ENCODE results near the gene ASZ1. TPM values are rescaled to one million over a fixed set of nuclear protein-coding genes. Genes with fewer than 3 reads are reported as not detected.

Gene ASZ1
- total RNA-seq, 6 experiments from 2014 or later: not detected

DNA sequence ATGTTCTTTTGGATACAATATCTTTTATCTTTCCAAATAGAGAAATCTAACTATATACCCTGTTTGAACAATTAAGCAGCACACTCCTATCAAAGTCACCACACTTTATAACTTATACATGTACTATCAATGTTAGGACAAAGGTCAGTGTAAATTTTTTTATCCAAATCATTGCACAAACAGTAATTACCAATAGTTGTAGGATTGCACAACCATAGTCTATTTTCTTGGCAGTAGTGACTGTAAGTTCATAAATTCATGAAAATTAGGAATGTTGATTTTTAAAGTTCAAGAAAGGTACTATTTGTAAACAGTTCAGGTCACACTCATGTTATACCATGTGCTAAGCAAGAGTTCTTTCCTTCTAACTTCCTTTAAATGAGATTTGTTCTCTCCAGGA is 113.7 kb downstream of the ASZ1 start:
- H3K9me3 Mint-ChIP-seq: no peaks in the 10 kb centered on the region
- H3K36me3 Mint-ChIP-seq (ENCODE audit: low read depth): no peaks in the 10 kb centered on the region
- H3K4me3 Mint-ChIP-seq: no peak overlapping the region
- H3K27ac Mint-ChIP-seq: no peak overlapping the region
- DNase-seq: no peak
- TF ChIP-seq, protein P1, sequence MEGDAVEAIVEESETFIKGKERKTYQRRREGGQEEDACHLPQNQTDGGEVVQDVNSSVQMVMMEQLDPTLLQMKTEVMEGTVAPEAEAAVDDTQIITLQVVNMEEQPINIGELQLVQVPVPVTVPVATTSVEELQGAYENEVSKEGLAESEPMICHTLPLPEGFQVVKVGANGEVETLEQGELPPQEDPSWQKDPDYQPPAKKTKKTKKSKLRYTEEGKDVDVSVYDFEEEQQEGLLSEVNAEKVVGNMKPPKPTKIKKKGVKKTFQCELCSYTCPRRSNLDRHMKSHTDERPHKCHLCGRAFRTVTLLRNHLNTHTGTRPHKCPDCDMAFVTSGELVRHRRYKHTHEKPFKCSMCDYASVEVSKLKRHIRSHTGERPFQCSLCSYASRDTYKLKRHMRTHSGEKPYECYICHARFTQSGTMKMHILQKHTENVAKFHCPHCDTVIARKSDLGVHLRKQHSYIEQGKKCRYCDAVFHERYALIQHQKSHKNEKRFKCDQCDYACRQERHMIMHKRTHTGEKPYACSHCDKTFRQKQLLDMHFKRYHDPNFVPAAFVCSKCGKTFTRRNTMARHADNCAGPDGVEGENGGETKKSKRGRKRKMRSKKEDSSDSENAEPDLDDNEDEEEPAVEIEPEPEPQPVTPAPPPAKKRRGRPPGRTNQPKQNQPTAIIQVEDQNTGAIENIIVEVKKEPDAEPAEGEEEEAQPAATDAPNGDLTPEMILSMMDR (IDR thresholded peaks at IDR 0.05): no peak
- H3K4me1 Mint-ChIP-seq (ENCODE audit: low read depth): no peaks in the 10 kb centered on the region
- H3K27me3 Mint-ChIP-seq (ENCODE audit: insufficient read depth): peaks cover 5% of the 10 kb centered on the region; the same call in 1 of the 2 replicates

Other genes with a start within 250 kb of the ASZ1 start
- not detected for gene WNT2, start 104.4 kb downstream of the ASZ1 start, total RNA-seq (2021; fragmentation: NEBNext Ultra II Directional; extraction: Animal tissue kit (Norgen Biotek cat#: 25700))
- gene CFTR, start 52.5 kb upstream of the ASZ1 start, total RNA-seq (2021; fragmentation: NEBNext Ultra II Directional; extraction: Animal tissue kit (Norgen Biotek cat#: 25700)): not detected

All from HFFc6 (cell line).